NB4 (cell line): Measurements from ENCODE around the gene ADGRL3.

Source experiments
- MYC ChIP-seq: IDR thresholded peaks from 2 replicates; pipeline ENCODE4 v1.6.1; 2011; ENCODE audit warnings: low read depth, low read length
- TF ChIP-seq, protein P1 (sequence below): IDR thresholded peaks from one replicate; pipeline ENCODE4 v1.5.1; 2012; ENCODE audit warnings: low read depth, low read length
- TF ChIP-seq, protein P2 (sequence below): IDR thresholded peaks from 2 replicates; pipeline ENCODE4 v1.6.1; 2011; ENCODE audit warnings: low read depth, low read length

DNA sequence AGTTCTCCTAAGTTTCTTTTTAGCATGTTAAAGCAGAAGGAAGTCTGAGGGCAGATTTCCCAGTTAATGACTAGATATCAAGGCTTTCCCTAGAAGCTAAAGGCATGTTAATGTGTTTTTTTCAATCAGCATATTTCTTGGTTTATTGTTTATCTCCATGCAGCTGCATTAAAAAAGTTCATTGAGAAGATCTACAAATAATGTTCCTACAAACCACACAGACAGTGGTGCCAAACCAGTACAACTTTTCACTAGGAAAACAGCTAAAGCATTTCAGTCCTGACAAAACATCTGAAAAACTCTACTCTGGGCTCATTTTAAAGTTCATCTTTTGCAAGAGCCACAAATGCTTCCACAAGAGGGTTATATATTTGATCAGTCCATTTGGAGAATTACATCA lies 320.0 kb downstream of the ADGRL3 start:
- TF ChIP-seq, protein P1, sequence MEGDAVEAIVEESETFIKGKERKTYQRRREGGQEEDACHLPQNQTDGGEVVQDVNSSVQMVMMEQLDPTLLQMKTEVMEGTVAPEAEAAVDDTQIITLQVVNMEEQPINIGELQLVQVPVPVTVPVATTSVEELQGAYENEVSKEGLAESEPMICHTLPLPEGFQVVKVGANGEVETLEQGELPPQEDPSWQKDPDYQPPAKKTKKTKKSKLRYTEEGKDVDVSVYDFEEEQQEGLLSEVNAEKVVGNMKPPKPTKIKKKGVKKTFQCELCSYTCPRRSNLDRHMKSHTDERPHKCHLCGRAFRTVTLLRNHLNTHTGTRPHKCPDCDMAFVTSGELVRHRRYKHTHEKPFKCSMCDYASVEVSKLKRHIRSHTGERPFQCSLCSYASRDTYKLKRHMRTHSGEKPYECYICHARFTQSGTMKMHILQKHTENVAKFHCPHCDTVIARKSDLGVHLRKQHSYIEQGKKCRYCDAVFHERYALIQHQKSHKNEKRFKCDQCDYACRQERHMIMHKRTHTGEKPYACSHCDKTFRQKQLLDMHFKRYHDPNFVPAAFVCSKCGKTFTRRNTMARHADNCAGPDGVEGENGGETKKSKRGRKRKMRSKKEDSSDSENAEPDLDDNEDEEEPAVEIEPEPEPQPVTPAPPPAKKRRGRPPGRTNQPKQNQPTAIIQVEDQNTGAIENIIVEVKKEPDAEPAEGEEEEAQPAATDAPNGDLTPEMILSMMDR = no peak
- no peak for TF ChIP-seq MYC
- TF ChIP-seq, protein P2, sequence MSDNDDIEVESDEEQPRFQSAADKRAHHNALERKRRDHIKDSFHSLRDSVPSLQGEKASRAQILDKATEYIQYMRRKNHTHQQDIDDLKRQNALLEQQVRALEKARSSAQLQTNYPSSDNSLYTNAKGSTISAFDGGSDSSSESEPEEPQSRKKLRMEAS = no peak
